Activated CD4-positive, alpha-beta memory T cell treated with anti-CD3 and anti-CD28 coated beads, Interleukin-2, amount 10 ng/mL, durations not matched to agents 7 days and 5 days (primary cell): Measurements from ENCODE around the gene TGM2. TPM values are rescaled to one million over a fixed set of nuclear protein-coding genes. Genes with fewer than 3 reads are reported as not detected.

ENCODE experiments used
- CTCF ChIA-PET: fragments of 350-600 bp; sonication (Branson Sonifier 250); formaldehyde crosslinking; loops from one replicate; lab custom pipeline; 2021; ENCODE audit warnings: antibody characterized with exemption, inconsistent platforms; lab: Charles Lee
- POLR2A ChIA-PET: fragments of 350-600 bp; sonication (Branson Sonifier 250); formaldehyde crosslinking; loops from one replicate; lab custom pipeline; 2021; ENCODE audit warnings: antibody characterized with exemption; lab: Charles Lee
- DNase-seq: peaks from one replicate; pipeline ENCODE4 v3.0.0-alpha.2; 2020
- H3K27ac Mint-ChIP-seq: one replicate; pipeline ENCODE4 v1.8.0; 2021; ENCODE audit warnings: mild to moderate bottlenecking, mixed read lengths
- H3K27me3 Mint-ChIP-seq: one replicate; pipeline ENCODE4 v1.8.0; 2021; ENCODE audit warnings: mixed read lengths
- H3K36me3 Mint-ChIP-seq: one replicate; pipeline ENCODE4 v1.8.0; 2021; ENCODE audit warnings: low read depth, mixed read lengths
- H3K4me1 Mint-ChIP-seq: one replicate; pipeline ENCODE4 v1.8.0; 2021; ENCODE audit warnings: mixed read lengths
- H3K4me3 Mint-ChIP-seq: one replicate; pipeline ENCODE4 v1.8.0; 2021; ENCODE audit warnings: mild to moderate bottlenecking, mixed read lengths
- H3K9me3 Mint-ChIP-seq: one replicate; pipeline ENCODE4 v1.8.0; 2021; ENCODE audit warnings: mixed read lengths
- total RNA-seq, 2 experiments: library from RNA; stranded (reverse); gene quantifications; one replicate each; pipeline ENCODE4 v1.2.3, GENCODE V29; 2021

TGM2 gene
- total RNA-seq, 2 experiments from 2014 or later: 0.33 to 0.38 TPM

DNA sequence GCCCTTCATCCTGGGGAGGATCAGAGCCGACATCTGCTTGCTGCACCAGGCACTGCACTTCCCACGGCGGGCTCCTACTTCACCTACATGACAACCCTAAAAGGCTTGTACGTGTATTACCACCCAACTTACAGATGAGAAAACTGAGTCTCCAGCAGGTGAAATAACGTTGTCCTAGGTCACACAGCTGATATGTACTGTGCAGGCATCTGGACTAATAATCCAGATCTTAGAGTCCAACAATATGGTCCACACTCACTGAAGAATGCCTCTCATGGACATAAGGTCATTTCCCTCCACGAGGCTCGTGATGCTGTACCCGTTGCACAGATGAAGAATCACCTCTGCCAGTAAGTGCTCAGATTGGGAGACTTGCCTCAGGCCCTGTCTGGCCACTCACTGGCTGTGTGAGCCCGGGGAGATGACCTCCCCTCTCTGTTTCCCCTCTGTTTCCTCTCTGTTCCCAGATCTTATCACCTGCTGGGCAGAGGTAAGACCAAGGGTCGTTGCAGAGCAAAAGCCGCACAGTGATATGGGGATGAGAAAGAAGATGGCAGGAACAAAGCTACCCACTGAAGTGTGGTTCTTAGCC is 32.1 kb downstream of the TGM2 start:
- ChIA-PET CTCF (no interaction called here), POLR2A (no interaction called here)
- Mint-ChIP-seq H3K4me1 (peaks cover 12% of the 10 kb centered on the region), H3K36me3 (no peaks in the 10 kb centered on the region), H3K9me3 (no peaks in the 10 kb centered on the region), H3K27me3 (no peaks in the 10 kb centered on the region), H3K27ac (no peak overlapping the region), H3K4me3 (no peak overlapping the region)
- no peak for DNase-seq

- Mint-ChIP-seq H3K36me3 (no peaks in the 10 kb centered on the region), H3K4me3 (no peak overlapping the region), H3K9me3 (no peaks in the 10 kb centered on the region), H3K4me1 (peaks cover 12% of the 10 kb centered on the region), H3K27me3 (no peaks in the 10 kb centered on the region), H3K27ac (no peak overlapping the region)
- DNase-seq: no peak
- CTCF ChIA-PET: no interaction called here
- POLR2A ChIA-PET: no interaction called here
Observed at GRCh38 chr20:38132156-38132909, 32.7 kb downstream of the TGM2 start.

GRCh38 chr20:38131588-38132121 is 33.4 kb downstream of the TGM2 start:
- CTCF ChIA-PET: no interaction called here
- no peaks in the 10 kb centered on the region for H3K27me3 Mint-ChIP-seq
- H3K9me3 Mint-ChIP-seq: no peaks in the 10 kb centered on the region
- no peaks in the 10 kb centered on the region for H3K36me3 Mint-ChIP-seq
- no peak for DNase-seq
- no peak overlapping the region for H3K27ac Mint-ChIP-seq
- peaks cover 12% of the 10 kb centered on the region for H3K4me1 Mint-ChIP-seq
- no peak overlapping the region for H3K4me3 Mint-ChIP-seq
- POLR2A ChIA-PET: no interaction called here

DNA sequence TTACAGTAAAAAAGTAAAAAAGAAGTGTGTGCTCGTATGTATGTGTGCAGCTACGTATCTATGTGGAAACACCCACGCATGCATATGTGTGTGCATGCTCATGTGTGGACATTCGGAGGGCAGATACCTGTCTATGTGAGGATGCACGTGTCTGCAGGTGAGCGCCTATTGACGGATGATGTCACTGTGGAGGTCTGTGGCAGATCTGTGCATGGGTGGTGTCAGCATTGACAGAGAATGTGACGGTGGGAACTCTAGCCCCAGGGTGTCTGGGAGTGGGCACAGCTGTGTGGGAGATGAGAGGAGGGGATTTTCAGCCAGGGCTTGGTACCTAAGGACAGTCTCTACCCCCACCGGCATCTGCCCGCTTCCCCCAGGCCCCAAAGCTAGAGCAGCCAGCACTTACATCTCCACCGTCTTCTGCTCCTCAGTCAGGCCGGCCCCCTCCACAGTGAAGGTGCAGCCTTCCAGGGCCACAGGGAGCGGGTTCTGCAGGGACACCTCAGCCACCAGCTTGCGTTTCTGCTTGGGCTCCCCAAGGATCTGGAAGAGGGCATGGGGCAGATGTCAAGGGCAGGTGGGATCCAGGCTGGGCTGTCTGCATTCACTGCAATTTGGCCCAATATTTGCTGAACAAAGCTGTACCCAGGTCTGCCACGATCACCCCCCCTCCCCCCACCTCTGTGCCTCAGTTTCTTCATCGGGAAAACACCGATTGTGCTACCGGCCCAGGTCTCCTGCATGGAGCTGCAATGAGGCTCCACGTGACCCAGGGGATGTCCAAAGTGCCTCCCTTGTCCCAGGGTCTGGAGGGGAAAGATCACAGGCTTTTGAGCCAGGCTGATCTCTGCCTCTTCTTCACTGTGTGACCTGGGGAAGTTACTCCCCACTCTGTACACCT is 34.1 kb downstream of the TGM2 start:
- no peaks in the 10 kb centered on the region for H3K27me3 Mint-ChIP-seq
- H3K36me3 Mint-ChIP-seq: no peaks in the 10 kb centered on the region
- peaks cover 12% of the 10 kb centered on the region for H3K4me1 Mint-ChIP-seq
- H3K4me3 Mint-ChIP-seq: no peak overlapping the region
- ChIA-PET POLR2A (no interaction called here), CTCF (no interaction called here)
- H3K9me3 Mint-ChIP-seq: no peaks in the 10 kb centered on the region
- DNase-seq: no peak
- H3K27ac Mint-ChIP-seq: no peak overlapping the region

- H3K27me3 Mint-ChIP-seq: no peaks in the 10 kb centered on the region
- ChIA-PET POLR2A (no interaction called here), CTCF (no interaction called here)
- no peak for DNase-seq
- H3K4me1 Mint-ChIP-seq: peaks cover 12% of the 10 kb centered on the region
- no peak overlapping the region for H3K27ac Mint-ChIP-seq
- H3K9me3 Mint-ChIP-seq: no peaks in the 10 kb centered on the region
- no peak overlapping the region for H3K4me3 Mint-ChIP-seq
- H3K36me3 Mint-ChIP-seq: no peaks in the 10 kb centered on the region
Observed at GRCh38 chr20:38129893-38130609, 35.0 kb downstream of the TGM2 start.

DNA sequence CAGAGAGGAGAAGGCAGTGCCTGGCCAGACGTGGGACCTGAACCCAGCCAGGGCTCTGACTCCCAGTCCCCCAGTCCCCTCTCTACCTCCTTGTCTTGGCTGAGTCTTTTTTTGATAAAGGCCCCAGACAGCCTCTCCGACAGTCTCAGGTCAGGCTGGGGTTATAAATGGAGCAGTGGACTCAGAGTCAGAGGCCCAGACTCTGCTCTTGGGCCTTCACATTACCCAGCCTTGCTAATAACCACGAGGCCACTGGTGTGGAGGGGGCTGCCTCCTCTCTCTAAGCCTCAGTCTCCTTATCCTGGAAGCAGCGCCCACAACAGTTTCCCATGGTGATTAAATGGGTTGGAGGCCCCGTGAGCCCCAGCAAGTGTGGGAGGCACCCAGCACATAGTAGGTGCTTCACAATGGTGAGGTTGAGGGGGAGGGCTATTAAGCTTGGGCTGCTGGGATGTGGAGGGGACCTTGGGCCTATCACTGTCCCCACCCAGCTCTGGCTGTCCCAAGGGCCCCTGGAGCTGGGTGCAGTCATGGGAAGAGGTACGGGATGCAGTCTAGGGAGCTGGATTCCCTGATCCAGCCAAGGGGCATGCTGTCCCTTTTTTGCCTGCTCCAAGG is 35.7 kb downstream of the TGM2 start:
- Mint-ChIP-seq H3K4me1 (peaks cover 6% of the 10 kb centered on the region), H3K4me3 (no peak overlapping the region), H3K9me3 (no peaks in the 10 kb centered on the region), H3K27ac (no peak overlapping the region), H3K36me3 (no peaks in the 10 kb centered on the region), H3K27me3 (no peaks in the 10 kb centered on the region)
- POLR2A ChIA-PET: no interaction called here
- DNase-seq: no peak
- CTCF ChIA-PET: no interaction called here

DNA sequence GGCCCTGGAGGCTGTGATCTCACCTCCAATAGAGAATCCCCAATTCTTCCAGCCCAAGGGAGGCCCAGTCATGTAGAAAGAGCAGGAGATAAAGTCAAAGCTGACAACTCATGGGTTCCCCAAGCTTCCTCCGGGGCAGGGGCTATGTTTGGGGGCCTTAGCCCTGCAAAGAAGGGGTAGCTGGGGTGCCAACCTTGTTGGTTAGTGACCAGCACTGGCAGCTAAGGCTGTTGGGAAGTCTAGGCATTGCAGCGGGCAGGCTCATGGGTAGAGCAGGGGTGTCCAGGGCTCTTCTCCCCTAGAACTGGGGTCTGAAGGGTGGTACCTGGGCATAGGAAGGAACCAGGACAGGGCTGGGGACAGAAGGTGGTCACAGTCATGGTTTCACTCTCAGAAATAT is 36.4 kb downstream of the TGM2 start:
- DNase-seq: no peak
- H3K4me1 Mint-ChIP-seq: peaks cover under 1% of the 10 kb centered on the region
- no peaks in the 10 kb centered on the region for H3K27me3 Mint-ChIP-seq
- no peak overlapping the region for H3K4me3 Mint-ChIP-seq
- POLR2A ChIA-PET: no interaction called here
- no peaks in the 10 kb centered on the region for H3K9me3 Mint-ChIP-seq
- no peak overlapping the region for H3K27ac Mint-ChIP-seq
- CTCF ChIA-PET: interaction anchor here (1.2 kb wide), 1 partner anchor 8 kb away, joined by 3 read pairs; no protein-coding TSS in a partner anchor
- H3K36me3 Mint-ChIP-seq: no peaks in the 10 kb centered on the region

DNA sequence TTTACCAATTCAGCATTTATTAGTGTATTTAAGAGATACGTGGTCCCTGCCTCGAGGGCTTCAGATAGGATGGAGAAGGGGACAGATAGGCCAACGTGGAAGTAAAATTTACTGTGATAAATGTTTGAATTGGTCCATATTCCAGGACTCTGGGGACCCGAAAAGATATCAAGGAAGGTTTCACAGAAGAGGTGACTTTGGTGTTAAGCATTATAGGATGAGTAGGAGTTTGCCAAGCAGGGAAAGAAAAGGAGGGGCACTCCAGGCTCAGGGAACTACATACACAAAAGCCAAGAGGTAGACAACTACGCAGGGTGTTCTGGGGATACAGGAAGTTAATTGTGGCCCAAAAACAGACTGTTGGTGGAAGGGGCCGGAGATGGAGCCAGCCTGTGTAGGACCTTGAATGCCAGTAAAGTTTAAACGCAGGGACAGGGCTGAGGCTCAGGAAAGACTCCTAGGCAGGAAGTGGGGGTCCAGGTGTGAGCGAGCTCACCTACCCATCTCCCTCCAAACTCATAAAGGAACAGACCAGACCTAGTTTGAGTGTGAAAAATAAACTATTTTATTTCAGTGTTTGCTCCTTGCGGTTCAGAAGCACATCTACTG is 37.0 kb downstream of the TGM2 start:
- H3K27me3 Mint-ChIP-seq: no peaks in the 10 kb centered on the region
- ChIA-PET POLR2A (no interaction called here), CTCF (interaction anchor here (1.2 kb wide), 1 partner anchor 8 kb away, joined by 3 read pairs; no protein-coding TSS in a partner anchor)
- H3K27ac Mint-ChIP-seq: no peak overlapping the region
- peaks cover 4% of the 10 kb centered on the region for H3K4me1 Mint-ChIP-seq
- DNase-seq: no peak
- H3K9me3 Mint-ChIP-seq: no peaks in the 10 kb centered on the region
- no peaks in the 10 kb centered on the region for H3K36me3 Mint-ChIP-seq
- H3K4me3 Mint-ChIP-seq: no peak overlapping the region

DNA sequence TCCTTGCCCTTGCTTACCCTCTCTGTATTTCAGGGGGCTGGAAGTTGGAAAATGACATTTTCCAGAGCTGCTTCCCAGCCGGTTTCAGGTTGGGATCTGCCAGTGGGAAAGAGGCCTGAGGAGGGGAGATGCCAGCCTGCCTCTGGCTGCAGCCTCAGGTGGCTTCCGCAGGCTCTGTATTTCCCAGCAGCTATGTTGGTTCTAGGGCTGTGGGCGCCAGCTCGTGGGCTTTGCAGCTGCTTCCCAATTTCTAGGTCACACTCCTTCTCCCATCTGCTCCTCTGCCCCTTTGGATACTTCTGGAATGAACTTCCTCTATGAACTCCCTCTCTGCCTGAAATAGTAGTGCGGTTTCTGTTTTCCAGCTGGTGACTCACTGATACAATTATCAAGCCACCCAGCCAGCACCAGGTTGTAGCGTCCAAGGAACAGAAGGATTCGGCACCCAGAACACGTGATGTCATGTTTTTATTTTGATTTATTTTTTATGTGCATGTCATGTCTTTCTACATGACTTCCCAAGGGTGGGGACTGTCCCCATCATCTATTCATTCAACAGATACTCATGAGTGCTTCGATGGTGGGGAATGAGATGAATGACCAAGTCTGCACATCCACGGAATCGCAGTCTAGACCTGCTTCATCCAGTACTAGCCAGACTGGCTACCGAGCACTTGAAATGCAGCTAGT is 38.0 kb downstream of the TGM2 start:
- Mint-ChIP-seq H3K9me3 (no peaks in the 10 kb centered on the region), H3K27me3 (no peaks in the 10 kb centered on the region), H3K27ac (no peak overlapping the region), H3K4me1 (peaks cover 10% of the 10 kb centered on the region), H3K36me3 (no peaks in the 10 kb centered on the region), H3K4me3 (no peak overlapping the region)
- ChIA-PET POLR2A (no interaction called here), CTCF (no interaction called here)
- no peak for DNase-seq

- no peaks in the 10 kb centered on the region for H3K9me3 Mint-ChIP-seq
- DNase-seq: no peak
- POLR2A ChIA-PET: no interaction called here
Observed at GRCh38 chr20:38126146-38126921, 38.7 kb downstream of the TGM2 start.

More at GRCh38 chr20:38126146-38126921, 38.7 kb downstream of the TGM2 start:
- peaks cover 10% of the 10 kb centered on the region for H3K4me1 Mint-ChIP-seq
- no peaks in the 10 kb centered on the region for H3K27me3 Mint-ChIP-seq
- H3K27ac Mint-ChIP-seq: no peak overlapping the region
- CTCF ChIA-PET: interaction anchor here (0.6 kb wide), 1 partner anchor 528 kb away, joined by 5 read pairs; no protein-coding TSS in a partner anchor
- H3K36me3 Mint-ChIP-seq: no peaks in the 10 kb centered on the region
- H3K4me3 Mint-ChIP-seq: no peak overlapping the region
